Panc1 (cell line): ENCODE data around the gene UNC13B. TPM values are rescaled to one million over a fixed set of nuclear protein-coding genes. Genes with fewer than 3 reads are reported as not detected.

ENCODE experiments used
- ATAC-seq: fragments of 200-7000 bp; cut with Tn5 transposase; 2 replicates; pipeline ENCODE4 v1.9.1; 2020; ENCODE audit warnings: mild to moderate bottlenecking, moderate library complexity
- BruUV-seq: library from RNA; stranded (reverse); fragments of 400-500 nt; replicated peaks from 2 replicates; lab custom pipeline; 2021; lab: Mats Ljungman, UMichigan
- CTCF ChIA-PET: fragments of 300-600 bp; sonication (Branson Sonifier 250); formaldehyde crosslinking; loops from one replicate; lab custom pipeline; 2022; ENCODE audit warnings: antibody characterized with exemption; lab: Charles Lee
- POLR2A ChIA-PET: fragments of 300-600 bp; sonication (Branson Sonifier 250); formaldehyde crosslinking; loops from one replicate; lab custom pipeline; 2022; ENCODE audit warnings: antibody characterized with exemption; lab: Charles Lee
- DNase-seq: peaks from one replicate; pipeline ENCODE4 v3.0.0-alpha.2; 2010; ENCODE audit warnings: low read depth, low spot score
- H3K27ac ChIP-seq: 2 replicates; pipeline ENCODE4 v1.5.1; 2011; ENCODE audit warnings: mild to moderate bottlenecking, low read length, inconsistent platforms
- H3K27me3 ChIP-seq: fragments of 200-500 bp; sonication (Bioruptor generic); 2 replicates; pipeline ENCODE4 v1.6.0; 2014; ENCODE audit warnings: low read length, inconsistent platforms; ENCODE audit not compliant: control insufficient read depth, insufficient read depth
- H3K36me3 ChIP-seq: fragments of 200-500 bp; sonication (Bioruptor generic); 2 replicates; pipeline ENCODE4 v1.5.1; 2014; ENCODE audit warnings: inconsistent platforms, mild to moderate bottlenecking, low read length, moderate library complexity; ENCODE audit not compliant: control insufficient read depth, insufficient read depth
- H3K4me1 ChIP-seq: 2 replicates; pipeline ENCODE4 v1.5.1; 2011; ENCODE audit warnings: inconsistent platforms, mild to moderate bottlenecking, low read length, moderate library complexity; ENCODE audit not compliant: control insufficient read depth, insufficient read depth
- H3K4me3 ChIP-seq, 2 experiments: 2 replicates each; pipeline ENCODE4 v1.5.1; 2011 to 2012; ENCODE audit warnings: low read depth in 2 of 2, low read length in 2 of 2, mild to moderate bottlenecking in 2 of 2, inconsistent platforms in 1 of 2, moderate library complexity in 1 of 2
- H3K9me3 ChIP-seq: fragments of 200-500 bp; sonication (Bioruptor generic); 2 replicates; pipeline ENCODE4 v1.5.1; 2014; ENCODE audit warnings: low read depth, mild to moderate bottlenecking, inconsistent platforms, low read length, moderate library complexity; ENCODE audit not compliant: control insufficient read depth, insufficient read depth
- POLR2AphosphoS5 ChIP-seq: IDR thresholded peaks from 2 replicates; pipeline ENCODE4 v1.6.1; 2012; ENCODE audit warnings: mild to moderate bottlenecking, low read depth, low read length, moderate library complexity
- SIN3A ChIP-seq: IDR thresholded peaks from 2 replicates; pipeline ENCODE4 v1.6.1; 2012; ENCODE audit warnings: low read depth, mild to moderate bottlenecking, low read length, moderate library complexity, borderline replicate concordance; ENCODE audit not compliant: insufficient read depth
- TCF7L2 ChIP-seq: IDR thresholded peaks from 2 replicates; pipeline ENCODE4 v1.6.1; 2011; ENCODE audit warnings: mild to moderate bottlenecking, low read depth, low read length, inconsistent platforms
- in situ Hi-C: cut with HindIII; loops from 2 replicates; pipeline ENCODE4 v1.10.0; 2016; ENCODE audit warnings: low sequenced_read_pairs, low pct_unique_long_range_greater_than_20kb
- intact Hi-C: fragments of 100-400 bp; cut with micrococcal nuclease; formaldehyde crosslinking; loops from one replicate; pipeline ENCODE4 v1.10.0; 2022; ENCODE audit not compliant: unreplicated experiment
- total RNA-seq: library from RNA; stranded (reverse); gene quantifications from one replicate; pipeline ENCODE4 v1.2.1, GENCODE V29; 2021; ENCODE audit not compliant: unreplicated experiment
- TF ChIP-seq, protein P1 (sequence below), 2 experiments: IDR thresholded peaks; 2 replicates each; pipeline ENCODE4 v1.6.1; 2011 to 2012; ENCODE audit warnings: low read depth in 2 of 2, control low read depth in 1 of 2, low read length in 1 of 2, mild to moderate bottlenecking in 1 of 2, moderate library complexity in 1 of 2; ENCODE audit not compliant: insufficient read depth in 1 of 2
- TF ChIP-seq, protein P2 (sequence below): fragments of 450-650 bp; IDR thresholded peaks from 2 replicates; pipeline ENCODE4 v1.5.1; 2017; ENCODE audit warnings: mild to moderate bottlenecking

Gene UNC13B
- total RNA-seq, 1 experiment from 2014 or later, result 35.2 TPM

GRCh38 chr9:35357116-35357515, 195.3 kb downstream of the UNC13B start:
- no TSS peak for BruUV-seq
- H3K27me3 ChIP-seq, result no peaks in the 10 kb centered on the region
- no peak overlapping the region for H3K4me3 ChIP-seq
- no peaks in the 10 kb centered on the region for H3K4me1 ChIP-seq
- H3K27ac ChIP-seq, result no peak overlapping the region
- ATAC-seq, result no peak
- no peaks in the 10 kb centered on the region for H3K36me3 ChIP-seq
- ChIA-PET CTCF (no interaction called here), POLR2A (no interaction called here)
- DNase-seq, result no peak
- H3K9me3 ChIP-seq, result no peaks in the 10 kb centered on the region
- in situ Hi-C loops, result no loop called here
- no peak for TF ChIP-seq POLR2AphosphoS5
- TF ChIP-seq, protein P1, sequence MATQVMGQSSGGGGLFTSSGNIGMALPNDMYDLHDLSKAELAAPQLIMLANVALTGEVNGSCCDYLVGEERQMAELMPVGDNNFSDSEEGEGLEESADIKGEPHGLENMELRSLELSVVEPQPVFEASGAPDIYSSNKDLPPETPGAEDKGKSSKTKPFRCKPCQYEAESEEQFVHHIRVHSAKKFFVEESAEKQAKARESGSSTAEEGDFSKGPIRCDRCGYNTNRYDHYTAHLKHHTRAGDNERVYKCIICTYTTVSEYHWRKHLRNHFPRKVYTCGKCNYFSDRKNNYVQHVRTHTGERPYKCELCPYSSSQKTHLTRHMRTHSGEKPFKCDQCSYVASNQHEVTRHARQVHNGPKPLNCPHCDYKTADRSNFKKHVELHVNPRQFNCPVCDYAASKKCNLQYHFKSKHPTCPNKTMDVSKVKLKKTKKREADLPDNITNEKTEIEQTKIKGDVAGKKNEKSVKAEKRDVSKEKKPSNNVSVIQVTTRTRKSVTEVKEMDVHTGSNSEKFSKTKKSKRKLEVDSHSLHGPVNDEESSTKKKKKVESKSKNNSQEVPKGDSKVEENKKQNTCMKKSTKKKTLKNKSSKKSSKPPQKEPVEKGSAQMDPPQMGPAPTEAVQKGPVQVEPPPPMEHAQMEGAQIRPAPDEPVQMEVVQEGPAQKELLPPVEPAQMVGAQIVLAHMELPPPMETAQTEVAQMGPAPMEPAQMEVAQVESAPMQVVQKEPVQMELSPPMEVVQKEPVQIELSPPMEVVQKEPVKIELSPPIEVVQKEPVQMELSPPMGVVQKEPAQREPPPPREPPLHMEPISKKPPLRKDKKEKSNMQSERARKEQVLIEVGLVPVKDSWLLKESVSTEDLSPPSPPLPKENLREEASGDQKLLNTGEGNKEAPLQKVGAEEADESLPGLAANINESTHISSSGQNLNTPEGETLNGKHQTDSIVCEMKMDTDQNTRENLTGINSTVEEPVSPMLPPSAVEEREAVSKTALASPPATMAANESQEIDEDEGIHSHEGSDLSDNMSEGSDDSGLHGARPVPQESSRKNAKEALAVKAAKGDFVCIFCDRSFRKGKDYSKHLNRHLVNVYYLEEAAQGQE (IDR thresholded peaks at IDR 0.05; ENCODE audit: insufficient read depth in 1 of 2, low read depth in 2 of 2, low read length in 1 of 2), result no peak
- TF ChIP-seq, protein P2, sequence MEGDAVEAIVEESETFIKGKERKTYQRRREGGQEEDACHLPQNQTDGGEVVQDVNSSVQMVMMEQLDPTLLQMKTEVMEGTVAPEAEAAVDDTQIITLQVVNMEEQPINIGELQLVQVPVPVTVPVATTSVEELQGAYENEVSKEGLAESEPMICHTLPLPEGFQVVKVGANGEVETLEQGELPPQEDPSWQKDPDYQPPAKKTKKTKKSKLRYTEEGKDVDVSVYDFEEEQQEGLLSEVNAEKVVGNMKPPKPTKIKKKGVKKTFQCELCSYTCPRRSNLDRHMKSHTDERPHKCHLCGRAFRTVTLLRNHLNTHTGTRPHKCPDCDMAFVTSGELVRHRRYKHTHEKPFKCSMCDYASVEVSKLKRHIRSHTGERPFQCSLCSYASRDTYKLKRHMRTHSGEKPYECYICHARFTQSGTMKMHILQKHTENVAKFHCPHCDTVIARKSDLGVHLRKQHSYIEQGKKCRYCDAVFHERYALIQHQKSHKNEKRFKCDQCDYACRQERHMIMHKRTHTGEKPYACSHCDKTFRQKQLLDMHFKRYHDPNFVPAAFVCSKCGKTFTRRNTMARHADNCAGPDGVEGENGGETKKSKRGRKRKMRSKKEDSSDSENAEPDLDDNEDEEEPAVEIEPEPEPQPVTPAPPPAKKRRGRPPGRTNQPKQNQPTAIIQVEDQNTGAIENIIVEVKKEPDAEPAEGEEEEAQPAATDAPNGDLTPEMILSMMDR, result no peak
- TF ChIP-seq TCF7L2, result no peak
- TF ChIP-seq SIN3A, result no peak
- intact Hi-C loops, result no loop called here

GRCh38 chr9:35357826-35358225, 196.0 kb downstream of the UNC13B start:
- no TSS peak for BruUV-seq
- no peak for DNase-seq
- TF ChIP-seq, protein P2, result no peak
- TF ChIP-seq SIN3A, result no peak
- no peak for TF ChIP-seq TCF7L2
- TF ChIP-seq, protein P1 (IDR thresholded peaks at IDR 0.05; ENCODE audit: insufficient read depth in 1 of 2, low read depth in 2 of 2, low read length in 1 of 2), result no peak
- TF ChIP-seq POLR2AphosphoS5, result no peak
- Histone ChIP-seq H3K27me3 (no peaks in the 10 kb centered on the region), H3K4me3 (no peak overlapping the region), H3K27ac (no peak overlapping the region), H3K4me1 (no peaks in the 10 kb centered on the region), H3K9me3 (no peaks in the 10 kb centered on the region), H3K36me3 (no peaks in the 10 kb centered on the region)
- intact Hi-C loops, result no loop called here
- ChIA-PET CTCF (interaction anchor here (0.9 kb wide), 1 partner anchor 44 kb away, joined by 3 read pairs; no protein-coding TSS in a partner anchor), POLR2A (interaction anchor here (0.7 kb wide), 1 partner anchor 77 kb away, joined by 4 read pairs; no protein-coding TSS in a partner anchor)
- in situ Hi-C loops, result no loop called here
- ATAC-seq, result no peak
